Measurements from ENCODE around the gene ARRDC5.
"Not testable (repeated sequence)": the region's sequence is repeated elsewhere in the genome, so short reads cannot be mapped to it uniquely, and the experiment has no call there.

Gene ARRDC5

GRCh38 chr19:4871711-4872110, 31.0 kb downstream of the ARRDC5 start:
- no peaks in the 10 kb centered on the region for H3K27me3 ChIP-seq (ENCODE audit: control insufficient read depth in 1 of 2, insufficient read depth in 2 of 2, low read length in 2 of 2)
- H3K36me3 ChIP-seq (ENCODE audit: control insufficient read depth in 1 of 2, insufficient read depth in 2 of 2, low read length in 2 of 2), result no peaks in the 10 kb centered on the region
- H3K4me1 ChIP-seq (ENCODE audit: control insufficient read depth in 1 of 2, insufficient read depth in 2 of 2, low read length in 2 of 2), result peaks cover 1 to 3% of the 10 kb centered on the region in 2 donors
- H3K9me3 ChIP-seq (ENCODE audit: control insufficient read depth in 1 of 2, low read length in 2 of 2), result no peaks in the 10 kb centered on the region
- H3K27ac ChIP-seq (ENCODE audit: low read depth, low read length), result no peak overlapping the region
- H3K4me3 ChIP-seq (ENCODE audit: low read depth in 1 of 2, low read length in 2 of 2), result no peak overlapping the region
- H3K9ac ChIP-seq (ENCODE audit: low read depth in 1 of 2, low read length in 2 of 2), result no peak overlapping the region

- Histone ChIP-seq H3K9ac (ENCODE audit: low read depth in 1 of 2, low read length in 2 of 2) (no peak overlapping the region), H3K36me3 (ENCODE audit: control insufficient read depth in 1 of 2, insufficient read depth in 2 of 2, low read length in 2 of 2) (no peaks in the 10 kb centered on the region), H3K27ac (ENCODE audit: low read depth, low read length) (no peak overlapping the region), H3K4me1 (ENCODE audit: control insufficient read depth in 1 of 2, insufficient read depth in 2 of 2, low read length in 2 of 2) (peaks cover 6 to 10% of the 10 kb centered on the region in 2 donors), H3K9me3 (ENCODE audit: control insufficient read depth in 1 of 2, low read length in 2 of 2) (no peaks in the 10 kb centered on the region), H3K27me3 (ENCODE audit: control insufficient read depth in 1 of 2, insufficient read depth in 2 of 2, low read length in 2 of 2) (no peaks in the 10 kb centered on the region), H3K4me3 (ENCODE audit: low read depth in 1 of 2, low read length in 2 of 2) (no peak overlapping the region)
Measured at GRCh38 chr19:4870025-4870700, 32.5 kb downstream of the ARRDC5 start.

- Histone ChIP-seq H3K4me3 (ENCODE audit: low read depth in 1 of 2, low read length in 2 of 2) (peak overlapping the region in 1 of 2 donors; percentile 83), H3K9ac (ENCODE audit: low read depth in 1 of 2, low read length in 2 of 2) (no peak overlapping the region), H3K27me3 (ENCODE audit: control insufficient read depth in 1 of 2, insufficient read depth in 2 of 2, low read length in 2 of 2) (no peaks in the 10 kb centered on the region), H3K4me1 (ENCODE audit: control insufficient read depth in 1 of 2, insufficient read depth in 2 of 2, low read length in 2 of 2) (peaks cover 6 to 10% of the 10 kb centered on the region in 2 donors), H3K36me3 (ENCODE audit: control insufficient read depth in 1 of 2, insufficient read depth in 2 of 2, low read length in 2 of 2) (no peaks in the 10 kb centered on the region), H3K27ac (ENCODE audit: low read depth, low read length) (no peak overlapping the region), H3K9me3 (ENCODE audit: control insufficient read depth in 1 of 2, low read length in 2 of 2) (no peaks in the 10 kb centered on the region)
Measured at GRCh38 chr19:4868286-4868834, 34.3 kb downstream of the ARRDC5 start.

GRCh38 chr19:4867534-4868285, 35.0 kb downstream of the ARRDC5 start, which contains the start of gene PLIN3:
Gene PLIN3, minus strand, starts transcription at chr19:4867667. Its CDS starts 6,273 bp downstream, at chr19:4861394.
- H3K9ac ChIP-seq (ENCODE audit: low read depth in 1 of 2, low read length in 2 of 2), result peak within 1 kb of the TSS; percentile 65 to 95
- H3K27me3 ChIP-seq (ENCODE audit: control insufficient read depth in 1 of 2, insufficient read depth in 2 of 2, low read length in 2 of 2), result no peaks in the 10 kb centered on the region
- H3K27ac ChIP-seq (ENCODE audit: low read depth, low read length), result peak within 1 kb of the TSS; percentile 75
- H3K9me3 ChIP-seq (ENCODE audit: control insufficient read depth in 1 of 2, low read length in 2 of 2), result no peaks in the 10 kb centered on the region
- H3K36me3 ChIP-seq (ENCODE audit: control insufficient read depth in 1 of 2, insufficient read depth in 2 of 2, low read length in 2 of 2), result no peaks in the 10 kb centered on the region
- peaks cover 6 to 10% of the 10 kb centered on the region in 2 donors for H3K4me1 ChIP-seq (ENCODE audit: control insufficient read depth in 1 of 2, insufficient read depth in 2 of 2, low read length in 2 of 2)
- peak within 1 kb of the TSS; percentile 83 to 95 for H3K4me3 ChIP-seq (ENCODE audit: low read depth in 1 of 2, low read length in 2 of 2)

- no peaks in the 10 kb centered on the region for H3K9me3 ChIP-seq (ENCODE audit: control insufficient read depth in 1 of 2, low read length in 2 of 2)
- no peaks in the 10 kb centered on the region for H3K27me3 ChIP-seq (ENCODE audit: control insufficient read depth in 1 of 2, insufficient read depth in 2 of 2, low read length in 2 of 2)
- H3K27ac ChIP-seq (ENCODE audit: low read depth, low read length), result peak overlapping the region; percentile 66
- peak overlapping the region; percentile 83 to 95 for H3K4me3 ChIP-seq (ENCODE audit: low read depth in 1 of 2, low read length in 2 of 2)
- no peaks in the 10 kb centered on the region for H3K36me3 ChIP-seq (ENCODE audit: control insufficient read depth in 1 of 2, insufficient read depth in 2 of 2, low read length in 2 of 2)
- H3K4me1 ChIP-seq (ENCODE audit: control insufficient read depth in 1 of 2, insufficient read depth in 2 of 2, low read length in 2 of 2), result peaks cover 6 to 10% of the 10 kb centered on the region in 2 donors
- peak overlapping the region; percentile 65 to 95 for H3K9ac ChIP-seq (ENCODE audit: low read depth in 1 of 2, low read length in 2 of 2)
Measured at GRCh38 chr19:4866595-4867424, 35.9 kb downstream of the ARRDC5 start.

- Histone ChIP-seq H3K4me1 (ENCODE audit: control insufficient read depth in 1 of 2, insufficient read depth in 2 of 2, low read length in 2 of 2) (peaks cover 1 to 17% of the 10 kb centered on the region in 2 donors), H3K9me3 (ENCODE audit: control insufficient read depth in 1 of 2, low read length in 2 of 2) (no peaks in the 10 kb centered on the region), H3K9ac (ENCODE audit: low read depth in 1 of 2, low read length in 2 of 2) (peak overlapping the region; percentile 18 to 30), H3K27me3 (ENCODE audit: control insufficient read depth in 1 of 2, insufficient read depth in 2 of 2, low read length in 2 of 2) (no peaks in the 10 kb centered on the region), H3K27ac (ENCODE audit: low read depth, low read length) (no peak overlapping the region), H3K36me3 (ENCODE audit: control insufficient read depth in 1 of 2, insufficient read depth in 2 of 2, low read length in 2 of 2) (peaks cover 9 to 25% of the 10 kb centered on the region in 2 donors), H3K4me3 (ENCODE audit: low read depth in 1 of 2, low read length in 2 of 2) (peak overlapping the region; percentile 42 to 54)
Measured at GRCh38 chr19:4861147-4861546, 41.5 kb downstream of the ARRDC5 start.

- H3K4me1 ChIP-seq (ENCODE audit: control insufficient read depth in 1 of 2, insufficient read depth in 2 of 2, low read length in 2 of 2), result peaks cover 0 to 17% of the 10 kb centered on the region in 2 donors
- H3K36me3 ChIP-seq (ENCODE audit: control insufficient read depth in 1 of 2, insufficient read depth in 2 of 2, low read length in 2 of 2), result peaks cover 9 to 31% of the 10 kb centered on the region in 2 donors
- no peak overlapping the region for H3K9ac ChIP-seq (ENCODE audit: low read depth in 1 of 2, low read length in 2 of 2)
- H3K4me3 ChIP-seq (ENCODE audit: low read depth in 1 of 2, low read length in 2 of 2), result no peak overlapping the region
- H3K27me3 ChIP-seq (ENCODE audit: control insufficient read depth in 1 of 2, insufficient read depth in 2 of 2, low read length in 2 of 2), result no peaks in the 10 kb centered on the region
- no peaks in the 10 kb centered on the region for H3K9me3 ChIP-seq (ENCODE audit: control insufficient read depth in 1 of 2, low read length in 2 of 2)
- no peak overlapping the region for H3K27ac ChIP-seq (ENCODE audit: low read depth, low read length)
Measured at GRCh38 chr19:4859697-4860096, 43.0 kb downstream of the ARRDC5 start.

GRCh38 chr19:4856468-4856867, 46.2 kb downstream of the ARRDC5 start:
- H3K9ac ChIP-seq (ENCODE audit: low read depth in 1 of 2, low read length in 2 of 2); H3K9me3 ChIP-seq (ENCODE audit: control insufficient read depth in 1 of 2, low read length in 2 of 2); H3K4me3 ChIP-seq (ENCODE audit: low read depth in 1 of 2, low read length in 2 of 2); H3K27me3 ChIP-seq (ENCODE audit: control insufficient read depth in 1 of 2, insufficient read depth in 2 of 2, low read length in 2 of 2); H3K27ac ChIP-seq (ENCODE audit: low read depth, low read length): not testable (repeated sequence)
- H3K36me3 ChIP-seq (ENCODE audit: control insufficient read depth in 1 of 2, insufficient read depth in 2 of 2, low read length in 2 of 2), result peaks cover 9 to 48% of the 10 kb centered on the region in 2 donors
- peaks cover 0 to 17% of the 10 kb centered on the region in 2 donors for H3K4me1 ChIP-seq (ENCODE audit: control insufficient read depth in 1 of 2, insufficient read depth in 2 of 2, low read length in 2 of 2)

GRCh38 chr19:4853506-4853905, 49.2 kb downstream of the ARRDC5 start:
- not testable (repeated sequence) for H3K9me3 ChIP-seq (ENCODE audit: control insufficient read depth in 1 of 2, low read length in 2 of 2); H3K4me1 ChIP-seq (ENCODE audit: control insufficient read depth in 1 of 2, insufficient read depth in 2 of 2, low read length in 2 of 2); H3K4me3 ChIP-seq (ENCODE audit: low read depth in 1 of 2, low read length in 2 of 2); H3K9ac ChIP-seq (ENCODE audit: low read depth in 1 of 2, low read length in 2 of 2); H3K27me3 ChIP-seq (ENCODE audit: control insufficient read depth in 1 of 2, insufficient read depth in 2 of 2, low read length in 2 of 2); H3K27ac ChIP-seq (ENCODE audit: low read depth, low read length)
- peaks cover 0 to 45% of the 10 kb centered on the region in 2 donors for H3K36me3 ChIP-seq (ENCODE audit: control insufficient read depth in 1 of 2, insufficient read depth in 2 of 2, low read length in 2 of 2)

Measured in duodenal mucosa (tissue), 2 donors.